Measurements from ENCODE around the gene DIAPH2. TPM values are rescaled to one million over a fixed set of nuclear protein-coding genes. Genes with fewer than 3 reads are reported as not detected.

Gene DIAPH2
- total and polyA plus RNA-seq, 9 of the 15 experiments (the other 6 are each of a cell fraction or from before 2014, with no cell fraction given), result 0.01 to 0.18 (median 0.07) TPM; not detected in 1

GRCh38 chrX:96700625-96701024 is 16.0 kb downstream of the DIAPH2 start:
- no peak for FAIRE-seq
- Histone ChIP-seq H3K27me3 (ENCODE audit: control insufficient read depth in 2 of 2, insufficient read depth in 2 of 2, low read length in 2 of 2) (no peaks in the 10 kb centered on the region), H3K4me3 (no peak overlapping the region), H3K4me1 (replicated peaks in 1 of 2; ENCODE audit: control insufficient read depth in 2 of 2, insufficient read depth in 2 of 2, low read length in 2 of 2) (no peaks in the 10 kb centered on the region), H3K36me3 (ENCODE audit: control insufficient read depth, insufficient read depth, low read length) (no peaks in the 10 kb centered on the region), H4K20me1 (replicated peaks; ENCODE audit: control insufficient read depth, insufficient read depth, low read length) (no peaks in the 10 kb centered on the region), H3K9me3 (replicated peaks; ENCODE audit: control insufficient read depth, insufficient read depth, low read depth, low read length) (no peaks in the 10 kb centered on the region), H3K27ac (ENCODE audit: extremely low read depth, low read depth, low read length) (no peak overlapping the region), H3K9me1 (ENCODE audit: control insufficient read depth, insufficient read depth, low read length) (no peaks in the 10 kb centered on the region), H3K4me2 (ENCODE audit: insufficient read depth, low read length) (no peak overlapping the region), H3K9ac (ENCODE audit: insufficient read depth in 1 of 2, low read depth in 2 of 2, low read length in 2 of 2) (no peak overlapping the region), H3K79me2 (ENCODE audit: control insufficient read depth, insufficient read depth, low read length) (no peaks in the 10 kb centered on the region), H2AFZ (ENCODE audit: low read depth, low read length) (no peak overlapping the region)
- in situ Hi-C loops (cut with MboI) (no loop called here), intact Hi-C loops (cut with micrococcal nuclease) (no loop called here)
- no peak for DNase-seq (ENCODE audit: extremely low read depth in 1 of 4, low spot score in 3 of 4)
- TF ChIP-seq NCOR1 (IDR thresholded peaks at IDR 0.05), result no peak
- BruUV-seq (replicated peaks), result no TSS peak
- ATAC-seq, result no peak
- WGBS (ENCODE audit: insufficient coverage, low coverage, missing lambda C conversion rate), result 0% methylated on average over 1 of the region's 1 CpG
- POLR2A ChIA-PET, result no interaction called here
- CTCF ChIA-PET (ENCODE audit: low intra/inter-chr PET ratio), result no interaction called here

- POLR2A ChIA-PET, result no interaction called here
- no peaks in the 10 kb centered on the region for H3K4me1 ChIP-seq (replicated peaks in 1 of 2; ENCODE audit: control insufficient read depth in 2 of 2, insufficient read depth in 2 of 2, low read length in 2 of 2)
- no peaks in the 10 kb centered on the region for H4K20me1 ChIP-seq (replicated peaks; ENCODE audit: control insufficient read depth, insufficient read depth, low read length)
- in situ Hi-C loops (cut with MboI) (no loop called here), intact Hi-C loops (cut with micrococcal nuclease) (no loop called here)
- no peak overlapping the region for H3K27ac ChIP-seq (ENCODE audit: extremely low read depth, low read depth, low read length)
- no peak for ATAC-seq
- CTCF ChIA-PET (ENCODE audit: low intra/inter-chr PET ratio), result no interaction called here
- no peak for TF ChIP-seq NKRF (IDR thresholded peaks at IDR 0.05; ENCODE audit: borderline replicate concordance)
- TF ChIP-seq SMARCA4 (IDR thresholded peaks at IDR 0.05), result no peak
- no peak for TF ChIP-seq RBFOX2 (IDR thresholded peaks at IDR 0.05; ENCODE audit: low read depth, low read length)
- TF ChIP-seq PHF20 (IDR thresholded peaks at IDR 0.05; ENCODE audit: partially characterized antibody), result no peak
- TF ChIP-seq ZNF584 (CRISPR knock-in tag; IDR thresholded peaks at IDR 0.05; ENCODE audit: low read depth), result no peak
- no peak for TF ChIP-seq THRA (IDR thresholded peaks at IDR 0.05)
- TF ChIP-seq ZNF140 (CRISPR knock-in tag; IDR thresholded peaks at IDR 0.05), result no peak
- no peaks in the 10 kb centered on the region for H3K9me1 ChIP-seq (ENCODE audit: control insufficient read depth, insufficient read depth, low read length)
- no peaks in the 10 kb centered on the region for H3K9me3 ChIP-seq (replicated peaks; ENCODE audit: control insufficient read depth, insufficient read depth, low read depth, low read length)
- H3K4me3 ChIP-seq, result no peak overlapping the region
- H3K9ac ChIP-seq (ENCODE audit: insufficient read depth in 1 of 2, low read depth in 2 of 2, low read length in 2 of 2), result no peak overlapping the region
- H2AFZ ChIP-seq (ENCODE audit: low read depth, low read length), result no peak overlapping the region
- no peaks in the 10 kb centered on the region for H3K27me3 ChIP-seq (ENCODE audit: control insufficient read depth in 2 of 2, insufficient read depth in 2 of 2, low read length in 2 of 2)
- H3K4me2 ChIP-seq (ENCODE audit: insufficient read depth, low read length), result no peak overlapping the region
- 0% methylated on average over 1 of the region's 1 CpG for WGBS (ENCODE audit: insufficient coverage, low coverage, missing lambda C conversion rate)
- H3K79me2 ChIP-seq (ENCODE audit: control insufficient read depth, insufficient read depth, low read length), result no peaks in the 10 kb centered on the region
- no peak for FAIRE-seq
- no peak for DNase-seq (ENCODE audit: extremely low read depth in 1 of 4, low spot score in 3 of 4)
- no peaks in the 10 kb centered on the region for H3K36me3 ChIP-seq (ENCODE audit: control insufficient read depth, insufficient read depth, low read length)
- no TSS peak for BruUV-seq (replicated peaks)
These were observed 18.7 kb downstream of the DIAPH2 start for GRCh38 chrX:96703379-96703778.
